GM06990 (cell line): Measurements from ENCODE around the gene IGFBP1.

Experiments
- DNase-seq: peaks from one replicate; pipeline ENCODE4 v3.0.0-alpha.2; 2011; ENCODE audit not compliant: insufficient read length; ENCODE audit errors: extremely low read depth
- H3K27me3 ChIP-seq: replicated peaks from 2 replicates; pipeline ENCODE4 v1.6.0; 2011; ENCODE audit warnings: low read length; ENCODE audit not compliant: control insufficient read depth, insufficient read depth
- H3K36me3 ChIP-seq: 2 replicates; pipeline ENCODE4 v1.5.1; 2011; ENCODE audit warnings: low read length; ENCODE audit not compliant: control insufficient read depth, insufficient read depth
- H3K4me3 ChIP-seq: replicated peaks from 2 replicates; pipeline ENCODE4 v1.5.1; 2011; ENCODE audit warnings: low read depth, mild to moderate bottlenecking, control low read depth, low read length
- CTCF ChIP-seq: IDR thresholded peaks from 2 replicates; pipeline ENCODE4 v1.5.1; 2011; ENCODE audit warnings: low read length, control low read depth, mild to moderate bottlenecking, inconsistent platforms; ENCODE audit not compliant: insufficient read depth, poor library complexity, severe bottlenecking

Gene IGFBP1

GRCh38 chr7:45918556-45918955 is 30.3 kb downstream of the IGFBP1 start:
- no peak overlapping the region for H3K4me3 ChIP-seq
- TF ChIP-seq CTCF, result no peak
- no peak for DNase-seq
- peaks cover 5% of the 10 kb centered on the region for H3K27me3 ChIP-seq
- no peaks in the 10 kb centered on the region for H3K36me3 ChIP-seq

- Histone ChIP-seq H3K36me3 (no peaks in the 10 kb centered on the region), H3K4me3 (no peak overlapping the region), H3K27me3 (peaks cover 5% of the 10 kb centered on the region)
- no peak for DNase-seq
- no peak for TF ChIP-seq CTCF
These were observed 31.0 kb downstream of the IGFBP1 start for GRCh38 chr7:45919231-45919784.

GRCh38 chr7:45919993-45920459 is 31.7 kb downstream of the IGFBP1 start:
- DNase-seq, result no peak
- H3K4me3 ChIP-seq, result no peak overlapping the region
- no peak for TF ChIP-seq CTCF
- H3K36me3 ChIP-seq, result no peaks in the 10 kb centered on the region
- H3K27me3 ChIP-seq, result peaks cover 3% of the 10 kb centered on the region

GRCh38 chr7:45920502-45921380 is 32.5 kb downstream of the IGFBP1 start, which contains the start of gene IGFBP3:
Gene IGFBP3 (minus strand): TSS chr7:45921272. CDS start chr7:45921140, 132 bp downstream.
- no peak for DNase-seq
- no peak within 1 kb of the TSS; the same call in 1 of the 2 replicates for H3K4me3 ChIP-seq
- H3K27me3 ChIP-seq, result peaks cover 3% of the 10 kb centered on the region
- TF ChIP-seq CTCF, result no peak
- H3K36me3 ChIP-seq, result no peaks in the 10 kb centered on the region

- no peak for TF ChIP-seq CTCF
- Histone ChIP-seq H3K36me3 (no peaks in the 10 kb centered on the region), H3K27me3 (peaks cover 3% of the 10 kb centered on the region), H3K4me3 (no peak overlapping the region)
- DNase-seq, result no peak
These were observed 33.1 kb downstream of the IGFBP1 start for GRCh38 chr7:45921381-45921698.
